Muscle layer of colon (tissue), 2 donors: ENCODE measurements around the gene CXCL12.

Experiments used
- H3K27ac ChIP-seq: one replicate; pipeline ENCODE4 v1.7.0; 2013; ENCODE audit warnings: low read depth, mild to moderate bottlenecking, low read length, moderate library complexity
- H3K27me3 ChIP-seq, 2 donors: one replicate each; pipeline ENCODE4 v1.7.0; 2013; ENCODE audit warnings: low read length in 2 of 2, mild to moderate bottlenecking in 2 of 2; ENCODE audit not compliant: insufficient read depth in 2 of 2, control insufficient read depth in 1 of 2
- H3K36me3 ChIP-seq: one replicate; pipeline ENCODE4 v1.7.0; 2013; ENCODE audit warnings: mild to moderate bottlenecking, low read length; ENCODE audit not compliant: insufficient read depth
- H3K4me1 ChIP-seq: one replicate; pipeline ENCODE4 v1.7.0; 2013; ENCODE audit warnings: mild to moderate bottlenecking, low read length; ENCODE audit not compliant: insufficient read depth
- H3K4me3 ChIP-seq, 2 donors: one replicate each; pipeline ENCODE4 v1.7.0; 2013; ENCODE audit warnings: low read length in 2 of 2, low read depth in 1 of 2, mild to moderate bottlenecking in 1 of 2, moderate library complexity in 1 of 2
- H3K9ac ChIP-seq: one replicate; pipeline ENCODE4 v1.7.0; 2013; ENCODE audit warnings: low read length
- H3K9me3 ChIP-seq: one replicate; pipeline ENCODE4 v1.7.0; 2013; ENCODE audit warnings: mild to moderate bottlenecking, low read length
- donor health status: abdominal sarcoma.
- donor health status: Adenocarcinoma of cecum.

The CXCL12 gene

GRCh38 chr10:44382131-44382858 is 2.6 kb downstream of the CXCL12 start:
- H3K27ac ChIP-seq, result no peak overlapping the region
- peaks cover 0 to 30% of the 10 kb centered on the region in 2 donors for H3K27me3 ChIP-seq
- peak overlapping the region; percentile 24 for H3K9ac ChIP-seq
- peak overlapping the region; percentile 55 to 79 for H3K4me3 ChIP-seq
- peaks cover 16% of the 10 kb centered on the region for H3K36me3 ChIP-seq
- no peaks in the 10 kb centered on the region for H3K9me3 ChIP-seq
- peaks cover 8% of the 10 kb centered on the region for H3K4me1 ChIP-seq

GRCh38 chr10:44380829-44381600 is 3.9 kb downstream of the CXCL12 start:
- peaks cover 8% of the 10 kb centered on the region for H3K4me1 ChIP-seq
- peaks cover 17% of the 10 kb centered on the region for H3K36me3 ChIP-seq
- H3K27me3 ChIP-seq, result peaks cover 0 to 29% of the 10 kb centered on the region in 2 donors
- H3K27ac ChIP-seq, result no peak overlapping the region
- H3K9ac ChIP-seq, result no peak overlapping the region
- H3K4me3 ChIP-seq, result no peak overlapping the region
- no peaks in the 10 kb centered on the region for H3K9me3 ChIP-seq

GRCh38 chr10:44379907-44380306 is 5.0 kb downstream of the CXCL12 start:
- Histone ChIP-seq H3K27me3 (peaks cover 0 to 21% of the 10 kb centered on the region in 2 donors), H3K4me3 (no peak overlapping the region), H3K9me3 (no peaks in the 10 kb centered on the region), H3K27ac (no peak overlapping the region), H3K9ac (no peak overlapping the region), H3K4me1 (peaks cover 8% of the 10 kb centered on the region), H3K36me3 (peaks cover 20% of the 10 kb centered on the region)

GRCh38 chr10:44378626-44379025 is 6.3 kb downstream of the CXCL12 start:
- Histone ChIP-seq H3K4me1 (peaks cover 8% of the 10 kb centered on the region), H3K9ac (no peak overlapping the region), H3K4me3 (no peak overlapping the region), H3K9me3 (no peaks in the 10 kb centered on the region), H3K27ac (no peak overlapping the region), H3K27me3 (peaks cover 0 to 10% of the 10 kb centered on the region in 2 donors), H3K36me3 (peaks cover 20% of the 10 kb centered on the region)

- Histone ChIP-seq H3K9me3 (no peaks in the 10 kb centered on the region), H3K4me3 (no peak overlapping the region)
Measured at GRCh38 chr10:44377651-44378310, 7.1 kb downstream of the CXCL12 start.

GRCh38 chr10:44376472-44377099 is 8.3 kb downstream of the CXCL12 start:
- H3K27ac ChIP-seq, result no peak overlapping the region
- peaks cover 8% of the 10 kb centered on the region for H3K4me1 ChIP-seq
- H3K36me3 ChIP-seq, result peaks cover 30% of the 10 kb centered on the region
- no peaks in the 10 kb centered on the region for H3K9me3 ChIP-seq
- no peak overlapping the region for H3K4me3 ChIP-seq
- no peaks in the 10 kb centered on the region for H3K27me3 ChIP-seq
- H3K9ac ChIP-seq, result no peak overlapping the region

More at GRCh38 chr10:44377651-44378310, 7.1 kb downstream of the CXCL12 start:
- no peak overlapping the region for H3K27ac ChIP-seq
- peaks cover 20% of the 10 kb centered on the region for H3K36me3 ChIP-seq
- H3K4me1 ChIP-seq, result peaks cover 8% of the 10 kb centered on the region
- no peak overlapping the region for H3K9ac ChIP-seq
- peaks cover 0 to 2% of the 10 kb centered on the region in 2 donors for H3K27me3 ChIP-seq

- H3K27me3 ChIP-seq, result no peaks in the 10 kb centered on the region
- peaks cover 4% of the 10 kb centered on the region for H3K4me1 ChIP-seq
- H3K9me3 ChIP-seq, result no peaks in the 10 kb centered on the region
- no peak overlapping the region for H3K9ac ChIP-seq
- H3K36me3 ChIP-seq, result peaks cover 30% of the 10 kb centered on the region
- H3K4me3 ChIP-seq, result no peak overlapping the region
- no peak overlapping the region for H3K27ac ChIP-seq
Measured at GRCh38 chr10:44374155-44374554, 10.7 kb downstream of the CXCL12 start.

- no peaks in the 10 kb centered on the region for H3K27me3 ChIP-seq
- H3K4me1 ChIP-seq, result no peaks in the 10 kb centered on the region
- H3K9me3 ChIP-seq, result no peaks in the 10 kb centered on the region
- no peak overlapping the region for H3K27ac ChIP-seq
- H3K4me3 ChIP-seq, result no peak overlapping the region
- H3K36me3 ChIP-seq, result peaks cover 25% of the 10 kb centered on the region
- no peak overlapping the region for H3K9ac ChIP-seq
Measured at GRCh38 chr10:44373341-44373995, 11.4 kb downstream of the CXCL12 start.

- no peak overlapping the region for H3K9ac ChIP-seq
- H3K27me3 ChIP-seq, result no peaks in the 10 kb centered on the region
- H3K4me1 ChIP-seq, result no peaks in the 10 kb centered on the region
- no peak overlapping the region for H3K27ac ChIP-seq
- no peak overlapping the region for H3K4me3 ChIP-seq
- peaks cover 13% of the 10 kb centered on the region for H3K36me3 ChIP-seq
- H3K9me3 ChIP-seq, result no peaks in the 10 kb centered on the region
Measured at GRCh38 chr10:44372181-44372580, 12.7 kb downstream of the CXCL12 start.

- Histone ChIP-seq H3K27me3 (no peaks in the 10 kb centered on the region), H3K36me3 (peaks cover 13% of the 10 kb centered on the region), H3K4me1 (no peaks in the 10 kb centered on the region), H3K9ac (no peak overlapping the region), H3K27ac (no peak overlapping the region), H3K9me3 (no peaks in the 10 kb centered on the region), H3K4me3 (no peak overlapping the region)
Measured at GRCh38 chr10:44370731-44371248, 14.1 kb downstream of the CXCL12 start.
